WTC11 (cell line): Measurements from ENCODE around the gene IFNGR2.

Experiments used
- AFF4 ChIP-seq: sonication (generic); formaldehyde crosslinking; IDR thresholded peaks from 2 replicates; pipeline ENCODE4 v1.8.1; 2023; ENCODE audit warnings: mild to moderate bottlenecking, missing genetic modification reagents, borderline replicate concordance
- CTCF ChIP-seq: fragments of 200-600 bp; IDR thresholded peaks from 2 replicates; pipeline ENCODE4 v1.8.0; 2022; ENCODE audit warnings: antibody characterized with exemption
- ELF4 ChIP-seq: sonication (generic); formaldehyde crosslinking; IDR thresholded peaks from 2 replicates; pipeline ENCODE4 v1.8.1; 2022; ENCODE audit warnings: low read depth, mild to moderate bottlenecking, moderate library complexity, missing genetic modification reagents
- FOXP1 ChIP-seq: sonication (generic); formaldehyde crosslinking; IDR thresholded peaks from 2 replicates; pipeline ENCODE4 v1.8.0; 2022; ENCODE audit warnings: missing genetic modification reagents, mild to moderate bottlenecking, moderate library complexity, borderline replicate concordance
- GABPB1 ChIP-seq: sonication (generic); formaldehyde crosslinking; IDR thresholded peaks from 2 replicates; pipeline ENCODE4 v1.8.1; 2023; ENCODE audit warnings: mild to moderate bottlenecking, missing genetic modification reagents
- HMGXB4 ChIP-seq: sonication (generic); formaldehyde crosslinking; IDR thresholded peaks from 2 replicates; pipeline ENCODE4 v1.8.1; 2023; ENCODE audit warnings: mild to moderate bottlenecking, moderate library complexity, missing genetic modification reagents
- JUN ChIP-seq: sonication (generic); formaldehyde crosslinking; IDR thresholded peaks from 2 replicates; pipeline ENCODE4 v1.8.0; 2023; ENCODE audit warnings: mild to moderate bottlenecking, missing genetic modification reagents
- NFYB ChIP-seq: sonication (generic); formaldehyde crosslinking; conservative IDR thresholded peaks from 2 replicates; pipeline ENCODE4 v1.8.0; 2022; ENCODE audit warnings: low read depth, missing genetic modification reagents
- USF2 ChIP-seq: sonication (generic); formaldehyde crosslinking; IDR thresholded peaks from 2 replicates; pipeline ENCODE4 v1.8.1; 2023; ENCODE audit warnings: mild to moderate bottlenecking, missing genetic modification reagents, moderate library complexity

GRCh38 chr21:33380483-33380998 lies 22.7 kb upstream of the IFNGR2 start:
- TF ChIP-seq HMGXB4 (CRISPR knock-in tag) (no peak), USF2 (CRISPR knock-in tag) (no peak), GABPB1 (CRISPR knock-in tag) (no peak), CTCF (no peak), FOXP1 (CRISPR knock-in tag) (no peak), AFF4 (no peak), NFYB (CRISPR knock-in tag) (no peak), ELF4 (CRISPR knock-in tag) (no peak), JUN (CRISPR knock-in tag) (no peak)
